Vein endothelial cell (primary cell): ENCODE data around the gene SMAD5. TPM values are rescaled to one million over a fixed set of nuclear protein-coding genes. Genes with fewer than 3 reads are reported as not detected.

Source experiments
- small RNA-seq: library from RNA; depleted of rRNA; stranded (forward); fragments of <200 nt; gene quantifications from one replicate; pipeline ENCODE3, GENCODE V24; 2012
- total RNA-seq: library from RNA; depleted of rRNA; stranded (reverse); fragments of >200 nt; gene quantifications from 2 replicates; pipeline ENCODE4 v1.2.3, GENCODE V29; 2012

Gene SMAD5
- total RNA-seq = 52.6 and 68.3 TPM in 2 replicates

DNA sequence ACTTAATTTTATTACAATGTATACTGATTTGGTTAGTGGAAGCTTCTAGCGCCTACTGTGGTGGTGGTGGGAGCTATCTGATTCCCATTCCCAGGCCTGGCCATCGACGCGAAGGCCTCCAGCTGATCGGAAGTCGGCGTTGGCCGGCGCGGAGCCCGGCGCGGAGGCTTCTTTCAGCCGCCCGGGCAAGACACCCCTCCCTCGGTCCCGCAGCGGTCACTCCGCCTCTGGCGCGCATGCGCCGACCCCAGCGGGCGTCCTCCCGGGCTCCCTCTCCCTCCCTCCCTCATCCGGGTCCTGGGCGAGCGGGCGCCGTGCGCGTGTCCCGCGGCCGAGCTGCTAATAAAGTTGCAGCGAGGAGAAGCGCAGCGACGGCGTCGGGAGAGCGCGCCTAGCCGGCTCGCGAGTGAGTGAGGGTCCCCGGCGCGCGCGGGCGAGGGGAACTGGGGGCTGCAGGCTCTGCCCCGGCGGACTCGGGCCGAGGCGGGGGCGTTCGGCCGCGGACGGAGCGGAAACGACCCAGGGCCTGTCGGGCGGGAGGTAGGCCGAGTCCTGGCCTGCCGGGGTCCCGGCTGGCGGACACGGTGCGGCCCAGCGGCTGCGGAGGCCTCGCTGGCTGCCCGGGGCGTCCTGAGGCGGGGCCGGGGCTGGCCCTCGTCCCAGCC lies at the start of gene SMAD5:
Gene SMAD5, plus strand, starts transcription at position 289 of the 665 bp plus-strand sequence. CDS start 20,916 bp downstream, outside the sequence.

DNA sequence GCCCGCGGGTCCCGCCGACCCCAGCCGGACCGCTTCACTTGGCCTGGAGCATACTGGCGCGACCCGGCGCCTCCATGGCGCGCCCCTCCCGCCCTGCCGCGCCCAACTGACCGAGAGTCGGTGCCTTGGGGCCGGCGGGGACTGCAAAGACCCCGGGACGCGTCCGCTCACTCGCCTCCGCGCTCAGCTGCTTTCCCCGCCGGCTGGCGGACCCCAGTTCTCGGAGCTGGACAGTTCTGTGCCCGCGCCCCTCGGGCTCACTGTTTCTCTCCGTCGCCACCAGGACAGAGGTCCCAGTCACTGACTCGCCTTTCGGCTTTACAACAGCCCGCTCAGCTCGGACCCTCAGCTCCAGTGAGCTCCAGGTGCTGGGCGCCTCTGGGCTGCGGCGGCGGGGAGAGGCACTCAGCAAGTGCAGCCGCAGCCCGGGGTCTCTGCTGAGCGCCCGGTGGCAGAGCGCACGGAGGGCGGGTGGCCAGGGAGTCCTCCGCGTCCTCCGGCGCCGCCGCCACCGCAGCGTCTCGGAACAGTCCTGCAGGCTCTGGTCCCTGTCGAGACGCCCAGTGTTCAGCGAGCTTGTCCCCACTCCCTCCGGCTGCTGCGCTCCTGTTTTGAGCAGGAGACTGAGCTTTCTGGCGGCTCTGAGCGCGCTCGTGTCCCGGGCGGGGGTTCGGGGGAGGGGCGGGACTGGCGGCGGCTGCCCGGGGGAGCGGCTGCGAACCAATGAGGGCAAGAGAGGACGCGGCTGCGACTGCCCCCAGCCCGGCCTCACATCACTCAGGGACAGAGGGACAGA lies 60.1 kb downstream of the SMAD5 start, which contains the start of gene SMIM32:
Gene SMIM32, minus strand, starts transcription at position 637 of the 796 bp plus-strand sequence. CDS start 638 bp downstream, outside the sequence.

Small RNAs within 50 kb of the gene (small RNA-seq; reads per million reads assigned to genes)
- gene RF02173 (not detected), gene RF02175 (not detected), gene RF02176 (not detected)

Other genes starting within 250 kb of the SMAD5 start
- gene IL9, start 237.0 kb upstream of the SMAD5 start, total RNA-seq = not detected in 2 replicates
- gene LECT2, start 177.9 kb upstream of the SMAD5 start, total RNA-seq = not detected in 2 replicates
- 7.6 and 22.9 TPM in 2 replicates for gene TGFBI, start 103.9 kb upstream of the SMAD5 start, total RNA-seq
- gene SMIM32, start 60.3 kb downstream of the SMAD5 start, total RNA-seq = not detected in 2 replicates
- gene TRPC7, start 232.7 kb downstream of the SMAD5 start, total RNA-seq = not detected in 2 replicates